ENCODE measurements around the gene GRIP1. TPM values are rescaled to one million over a fixed set of nuclear protein-coding genes. Genes with fewer than 3 reads are reported as not detected.

The GRIP1 gene
- total RNA-seq, 2 experiments from 2014 or later, result 5.4 TPM

- no peak overlapping the region for H3K4me3 ChIP-seq (ENCODE audit: low read length)
- DNase-seq (no peak), ATAC-seq (ENCODE audit: poor library complexity) (no peak)
- Mint-ChIP-seq H3K27me3 (no peaks in the 10 kb centered on the region), H3K4me3 (no peak overlapping the region), H3K36me3 (ENCODE audit: low read depth) (no peaks in the 10 kb centered on the region), H3K27ac (no peak overlapping the region), H3K4me1 (ENCODE audit: low read depth) (no peaks in the 10 kb centered on the region), H3K9me3 (no peaks in the 10 kb centered on the region)
- no peaks in the 10 kb centered on the region for H3K9me3 ChIP-seq (ENCODE audit: control insufficient read depth in 1 of 2, insufficient read depth in 1 of 2, low read length in 2 of 2)
- H3K36me3 ChIP-seq (ENCODE audit: insufficient read depth, low read length), result no peaks in the 10 kb centered on the region
- no peaks in the 10 kb centered on the region for H3K4me1 ChIP-seq (ENCODE audit: insufficient read depth, low read length)
- no peaks in the 10 kb centered on the region for H3K27me3 ChIP-seq (ENCODE audit: control insufficient read depth in 1 of 2, insufficient read depth in 2 of 2, low read length in 2 of 2)
- intact Hi-C loops (cut with DNase I, micrococcal nuclease), result no loop called here
- H3K27ac ChIP-seq (ENCODE audit: low read depth in 1 of 2, low read length in 2 of 2), result no peak overlapping the region
- no peak for TF ChIP-seq CTCF (IDR thresholded peaks at IDR 0.05)
- ChIA-PET CTCF (no interaction called here), POLR2A (no interaction called here)
These were observed 80.3 kb downstream of the GRIP1 start for GRCh38 chr12:66598608-66599007.

- H3K36me3 ChIP-seq (ENCODE audit: insufficient read depth, low read length), result no peaks in the 10 kb centered on the region
- H3K4me3 ChIP-seq (ENCODE audit: low read length), result no peak overlapping the region
- no peaks in the 10 kb centered on the region for H3K9me3 ChIP-seq (ENCODE audit: control insufficient read depth in 1 of 2, insufficient read depth in 1 of 2, low read length in 2 of 2)
- intact Hi-C loops (cut with DNase I, micrococcal nuclease), result no loop called here
- H3K4me1 ChIP-seq (ENCODE audit: insufficient read depth, low read length), result no peaks in the 10 kb centered on the region
- Mint-ChIP-seq H3K27ac (no peak overlapping the region), H3K36me3 (ENCODE audit: low read depth) (no peaks in the 10 kb centered on the region), H3K4me3 (no peak overlapping the region), H3K9me3 (no peaks in the 10 kb centered on the region), H3K27me3 (no peaks in the 10 kb centered on the region), H3K4me1 (ENCODE audit: low read depth) (no peaks in the 10 kb centered on the region)
- POLR2A ChIA-PET, result no interaction called here
- H3K27me3 ChIP-seq (ENCODE audit: control insufficient read depth in 1 of 2, insufficient read depth in 2 of 2, low read length in 2 of 2), result no peaks in the 10 kb centered on the region
- TF ChIP-seq CTCF (IDR thresholded peaks at IDR 0.05), result no peak
- no peak for DNase-seq
- H3K27ac ChIP-seq (ENCODE audit: low read depth in 1 of 2, low read length in 2 of 2), result no peak overlapping the region
- CTCF ChIA-PET, result no interaction called here
- no peak for ATAC-seq (ENCODE audit: poor library complexity)
These were observed 80.8 kb downstream of the GRIP1 start for GRCh38 chr12:66598079-66598478.

DNA sequence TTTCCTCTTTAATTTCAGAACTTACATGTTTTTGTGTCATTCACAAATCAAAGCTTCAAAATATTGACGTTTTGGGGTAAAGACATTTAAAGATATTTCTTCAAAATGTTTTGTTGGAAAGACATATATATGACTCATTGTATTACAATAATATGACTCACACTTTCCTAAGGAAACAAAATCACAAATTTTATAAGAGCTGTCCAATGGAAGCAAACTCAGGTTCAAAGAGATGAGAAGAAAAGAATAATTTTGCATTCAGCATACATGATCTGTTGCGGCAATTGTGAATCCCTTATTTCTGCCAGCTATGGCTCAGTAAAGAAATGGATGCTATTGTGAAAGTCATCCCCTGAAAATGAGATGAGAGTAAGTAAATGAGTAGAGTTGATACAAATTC lies 82.7 kb downstream of the GRIP1 start:
- H3K27ac Mint-ChIP-seq, result no peak overlapping the region
- POLR2A ChIA-PET, result no interaction called here

More for the DNA sequence above, 82.7 kb downstream of the GRIP1 start:
- Mint-ChIP-seq H3K4me3 (no peak overlapping the region), H3K27me3 (no peaks in the 10 kb centered on the region), H3K36me3 (ENCODE audit: low read depth) (no peaks in the 10 kb centered on the region), H3K9me3 (no peaks in the 10 kb centered on the region), H3K4me1 (ENCODE audit: low read depth) (no peaks in the 10 kb centered on the region)
- no peaks in the 10 kb centered on the region for H3K36me3 ChIP-seq (ENCODE audit: insufficient read depth, low read length)
- ATAC-seq (ENCODE audit: poor library complexity), result no peak
- H3K27ac ChIP-seq (ENCODE audit: low read depth in 1 of 2, low read length in 2 of 2), result no peak overlapping the region
- no peaks in the 10 kb centered on the region for H3K4me1 ChIP-seq (ENCODE audit: insufficient read depth, low read length)
- intact Hi-C loops (cut with DNase I, micrococcal nuclease), result no loop called here
- CTCF ChIA-PET, result no interaction called here
- H3K27me3 ChIP-seq (ENCODE audit: control insufficient read depth in 1 of 2, insufficient read depth in 2 of 2, low read length in 2 of 2), result no peaks in the 10 kb centered on the region
- no peak for DNase-seq
- H3K9me3 ChIP-seq (ENCODE audit: control insufficient read depth in 1 of 2, insufficient read depth in 1 of 2, low read length in 2 of 2), result no peaks in the 10 kb centered on the region
- H3K4me3 ChIP-seq (ENCODE audit: low read length), result no peak overlapping the region
- no peak for TF ChIP-seq CTCF (IDR thresholded peaks at IDR 0.05)

Measured in CD4-positive, alpha-beta T cell (primary cell).